ENCODE results near the gene GNB1. TPM values are rescaled to one million over a fixed set of nuclear protein-coding genes. Genes with fewer than 3 reads are reported as not detected.
A peak's percentile ranks its signal among the peaks of the same experiment; 100 is the strongest.

GNB1 gene
- polyA plus RNA-seq, 3 donors, result 41.9 to 357 (median 111) TPM

DNA sequence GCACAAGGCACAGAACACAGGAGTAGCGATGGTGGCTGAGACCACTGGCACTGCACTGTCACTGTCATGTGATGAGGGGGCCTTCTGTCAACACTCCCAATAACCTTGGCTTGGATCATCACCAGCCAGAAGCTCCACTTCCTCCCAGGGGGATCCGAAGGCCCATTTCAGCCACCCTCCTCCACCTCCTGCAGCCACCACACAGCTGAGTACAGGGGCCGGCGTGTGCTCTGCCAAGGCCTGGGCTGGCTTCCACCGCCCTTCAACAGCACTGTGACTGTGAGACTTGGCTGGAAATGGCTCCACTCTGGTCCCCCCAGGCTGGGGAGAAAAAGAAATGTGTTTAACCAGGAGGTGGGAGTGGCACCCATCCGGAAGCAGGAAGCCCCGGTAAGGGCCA is 102.8 kb downstream of the GNB1 start:
- no peak overlapping the region for H3K4me2 ChIP-seq (replicated peaks; ENCODE audit: extremely low read depth, low read length, poor library complexity, severe bottlenecking)
- H4K20me1 ChIP-seq (ENCODE audit: insufficient read depth, low read length), result peaks cover 95% of the 10 kb centered on the region
- no peak overlapping the region for H2AFZ ChIP-seq (ENCODE audit: insufficient read depth, low read depth, low read length, poor library complexity, severe bottlenecking)
- no peak overlapping the region for H3K4me3 ChIP-seq (replicated peaks in 1 of 3; ENCODE audit: low read depth in 2 of 3, low read length in 3 of 3)
- intact Hi-C loops (cut with micrococcal nuclease), result no loop called here
- no peaks in the 10 kb centered on the region for H3K9me3 ChIP-seq (replicated peaks in 1 of 2; ENCODE audit: control insufficient read depth in 1 of 2, insufficient read depth in 1 of 2, low read length in 2 of 2)
- H3K9ac ChIP-seq (ENCODE audit: insufficient read depth, low read length, poor library complexity, severe bottlenecking), result no peak overlapping the region
- H3K4me1 ChIP-seq (ENCODE audit: control insufficient read depth in 1 of 2, insufficient read depth in 2 of 2, low read length in 2 of 2), result peaks cover 6 to 8% of the 10 kb centered on the region in 2 donors
- H3K27me3 ChIP-seq (ENCODE audit: control insufficient read depth in 2 of 2, insufficient read depth in 2 of 2, low read length in 2 of 2), result no peaks in the 10 kb centered on the region
- TF ChIP-seq, protein P1, sequence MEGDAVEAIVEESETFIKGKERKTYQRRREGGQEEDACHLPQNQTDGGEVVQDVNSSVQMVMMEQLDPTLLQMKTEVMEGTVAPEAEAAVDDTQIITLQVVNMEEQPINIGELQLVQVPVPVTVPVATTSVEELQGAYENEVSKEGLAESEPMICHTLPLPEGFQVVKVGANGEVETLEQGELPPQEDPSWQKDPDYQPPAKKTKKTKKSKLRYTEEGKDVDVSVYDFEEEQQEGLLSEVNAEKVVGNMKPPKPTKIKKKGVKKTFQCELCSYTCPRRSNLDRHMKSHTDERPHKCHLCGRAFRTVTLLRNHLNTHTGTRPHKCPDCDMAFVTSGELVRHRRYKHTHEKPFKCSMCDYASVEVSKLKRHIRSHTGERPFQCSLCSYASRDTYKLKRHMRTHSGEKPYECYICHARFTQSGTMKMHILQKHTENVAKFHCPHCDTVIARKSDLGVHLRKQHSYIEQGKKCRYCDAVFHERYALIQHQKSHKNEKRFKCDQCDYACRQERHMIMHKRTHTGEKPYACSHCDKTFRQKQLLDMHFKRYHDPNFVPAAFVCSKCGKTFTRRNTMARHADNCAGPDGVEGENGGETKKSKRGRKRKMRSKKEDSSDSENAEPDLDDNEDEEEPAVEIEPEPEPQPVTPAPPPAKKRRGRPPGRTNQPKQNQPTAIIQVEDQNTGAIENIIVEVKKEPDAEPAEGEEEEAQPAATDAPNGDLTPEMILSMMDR (IDR thresholded peaks at IDR 0.05), result no peak
- WGBS (ENCODE audit: insufficient coverage), result 89% methylated on average over 5 of the region's 7 CpGs
- H3K27ac Mint-ChIP-seq, result peak overlapping the region in 3 of 7 donors; percentile 37 to 86 (median 80)
- no peak overlapping the region for H3K4me3 Mint-ChIP-seq
- no peak for DNase-seq
- H3K4me1 Mint-ChIP-seq, result peaks cover 15% of the 10 kb centered on the region
- no peaks in the 10 kb centered on the region for H3K9me3 Mint-ChIP-seq
- peak overlapping the region in 1 of 2 donors; percentile 58 for H3K27ac ChIP-seq (ENCODE audit: low read depth in 1 of 2, low read length in 2 of 2)
- peaks cover 73 to 86% of the 10 kb centered on the region in 2 donors for H3K36me3 Mint-ChIP-seq
- no peaks in the 10 kb centered on the region for H3K27me3 Mint-ChIP-seq (ENCODE audit: low read depth in 3 of 3)
- peaks cover 88% of the 10 kb centered on the region for H3K79me2 ChIP-seq (ENCODE audit: insufficient read depth, low read length)
- peaks cover 77 to 88% of the 10 kb centered on the region in 2 donors for H3K36me3 ChIP-seq (replicated peaks in 1 of 2; ENCODE audit: control insufficient read depth in 1 of 2, insufficient read depth in 2 of 2, low read length in 2 of 2)

DNA sequence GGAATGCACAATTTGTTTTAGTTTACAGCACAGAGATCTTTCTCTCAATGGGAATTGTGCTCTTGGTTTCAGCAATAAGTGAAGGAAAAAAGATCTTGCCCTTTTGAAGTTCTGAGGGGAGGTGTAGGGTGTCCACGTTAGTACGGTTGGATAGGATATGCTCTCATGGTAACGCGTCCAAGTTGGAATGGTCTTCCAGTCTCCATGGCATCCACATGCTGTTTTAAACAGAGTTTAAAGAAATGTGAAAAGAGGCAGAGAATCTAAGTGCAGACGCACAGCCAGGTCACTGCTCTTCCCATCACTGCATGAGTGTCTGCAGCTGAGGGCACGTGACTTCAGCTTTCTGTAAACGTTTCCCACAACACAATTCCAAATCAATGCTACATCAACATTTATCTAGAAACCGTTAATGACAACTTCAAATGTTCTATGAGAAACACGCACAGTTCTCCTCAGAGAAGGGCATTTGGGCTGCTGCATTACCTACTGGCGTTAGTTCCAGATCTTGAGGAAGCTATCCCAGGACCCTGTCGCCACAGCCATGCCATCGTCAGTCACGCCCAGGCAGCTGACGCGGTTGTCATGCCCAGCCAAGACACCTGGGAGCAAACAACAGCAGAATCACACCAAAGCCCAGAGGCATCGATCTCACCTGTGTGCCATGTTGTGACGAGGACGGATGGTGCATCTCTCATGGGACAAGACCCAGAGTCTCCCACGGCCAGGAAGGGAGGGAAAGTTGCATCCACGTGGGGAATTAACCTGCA is 103.9 kb downstream of the GNB1 start:
- Histone ChIP-seq H3K27ac (ENCODE audit: low read depth in 1 of 2, low read length in 2 of 2) (peak overlapping the region in 1 of 2 donors; percentile 58), H3K4me3 (replicated peaks in 1 of 3; ENCODE audit: low read depth in 2 of 3, low read length in 3 of 3) (no peak overlapping the region), H3K36me3 (replicated peaks in 1 of 2; ENCODE audit: control insufficient read depth in 1 of 2, insufficient read depth in 2 of 2, low read length in 2 of 2) (peaks cover 72 to 77% of the 10 kb centered on the region in 2 donors), H3K4me1 (ENCODE audit: control insufficient read depth in 1 of 2, insufficient read depth in 2 of 2, low read length in 2 of 2) (peaks cover 17 to 19% of the 10 kb centered on the region in 2 donors), H2AFZ (ENCODE audit: insufficient read depth, low read depth, low read length, poor library complexity, severe bottlenecking) (no peak overlapping the region), H3K9ac (ENCODE audit: insufficient read depth, low read length, poor library complexity, severe bottlenecking) (no peak overlapping the region), H4K20me1 (ENCODE audit: insufficient read depth, low read length) (peaks cover 92% of the 10 kb centered on the region), H3K4me2 (replicated peaks; ENCODE audit: extremely low read depth, low read length, poor library complexity, severe bottlenecking) (no peak overlapping the region), H3K27me3 (ENCODE audit: control insufficient read depth in 2 of 2, insufficient read depth in 2 of 2, low read length in 2 of 2) (no peaks in the 10 kb centered on the region), H3K79me2 (ENCODE audit: insufficient read depth, low read length) (peaks cover 86% of the 10 kb centered on the region), H3K9me3 (replicated peaks in 1 of 2; ENCODE audit: control insufficient read depth in 1 of 2, insufficient read depth in 1 of 2, low read length in 2 of 2) (no peaks in the 10 kb centered on the region)
- H3K4me1 Mint-ChIP-seq, result peaks cover 21% of the 10 kb centered on the region
- DNase-seq, result no peak
- H3K36me3 Mint-ChIP-seq, result peaks cover 65 to 75% of the 10 kb centered on the region in 2 donors
- no peaks in the 10 kb centered on the region for H3K9me3 Mint-ChIP-seq
- no peaks in the 10 kb centered on the region for H3K27me3 Mint-ChIP-seq (ENCODE audit: low read depth in 3 of 3)
- H3K4me3 Mint-ChIP-seq, result no peak overlapping the region
- WGBS (ENCODE audit: insufficient coverage), result 97% methylated on average over 18 of the region's 20 CpGs
- intact Hi-C loops (cut with micrococcal nuclease), result no loop called here
- TF ChIP-seq, protein P1 (IDR thresholded peaks at IDR 0.05), result no peak
- peak overlapping the region in 5 of 7 donors; percentile 12 to 72 (median 47) for H3K27ac Mint-ChIP-seq
